Ovary (tissue), 3 donors: ENCODE data around the gene PKD2.

Source experiments
- CTCF ChIP-seq, 3 donors: fragments of 450-650 bp in 2 of 3; fragments of 200-600 bp in 1 of 3; IDR thresholded peaks; one replicate each; pipeline versions ENCODE4 v1.5.1 to v1.8.0; 2016 to 2022; ENCODE audit warnings: antibody characterized with exemption in 3 of 3, mild to moderate bottlenecking in 1 of 3
- EP300 ChIP-seq: sonication (generic); formaldehyde crosslinking; IDR thresholded peaks from one replicate; pipeline ENCODE4 v1.6.1; 2017; ENCODE audit warnings: antibody characterized with exemption
- donor health status: DM: no; HTN: no; CAD: no.

- no peak for TF ChIP-seq CTCF (IDR thresholded peaks at IDR 0.05)
- TF ChIP-seq EP300, result no peak
Observed at GRCh38 chr4:88093874-88094273, 86.4 kb downstream of the PKD2 start.
